Lower lobe of right lung (tissue), 2 donors: ENCODE measurements around the gene GSE1. TPM values are rescaled to one million over a fixed set of nuclear protein-coding genes. Genes with fewer than 3 reads are reported as not detected.

Source experiments
- ATAC-seq, 2 donors: fragments of 200-7000 bp; cut with Tn5 transposase; one replicate each; pipeline ENCODE4 v1.9.1; 2020 to 2022; ENCODE audit warnings: mild to moderate bottlenecking in 2 of 2, moderate library complexity in 2 of 2
- DNase-seq: peaks from one replicate; pipeline ENCODE4 v3.0.0-alpha.2; 2020
- H3K27ac ChIP-seq: fragments of 200-600 bp; one replicate; pipeline ENCODE4 v1.8.0; 2022
- H3K27me3 ChIP-seq: fragments of 200-600 bp; one replicate; pipeline ENCODE4 v1.8.0; 2022; ENCODE audit warnings: low read depth
- H3K36me3 ChIP-seq: fragments of 200-600 bp; one replicate; pipeline ENCODE4 v1.8.0; 2022; ENCODE audit warnings: mild to moderate bottlenecking
- H3K4me1 ChIP-seq: fragments of 200-600 bp; one replicate; pipeline ENCODE4 v1.8.0; 2022
- H3K4me3 ChIP-seq: fragments of 200-600 bp; one replicate; pipeline ENCODE4 v1.8.0; 2022; ENCODE audit warnings: mild to moderate bottlenecking
- H3K9me3 ChIP-seq: fragments of 200-600 bp; one replicate; pipeline ENCODE4 v1.8.0; 2022
- intact Hi-C: fragments of 100-400 bp; cut with DNase I; formaldehyde crosslinking; loops from one replicate; pipeline ENCODE4 v1.11.0; 2022
- total RNA-seq: library from RNA; stranded (reverse); fragmentation: NEBNext Ultra II Directional; extraction: Animal tissue kit (Norgen Biotek cat#: 25700); gene quantifications from one replicate; pipeline ENCODE4 v1.2.1, GENCODE V29; 2021
- TF ChIP-seq, protein P1 (sequence below): fragments of 200-600 bp; IDR thresholded peaks from one replicate; pipeline ENCODE4 v1.8.0; 2022; ENCODE audit warnings: antibody characterized with exemption, mild to moderate bottlenecking
- donor health status: DM: no; HTN: yes; CAD: no; lungs with severe emphysema.

The GSE1 gene
- total RNA-seq, 1 donor from 2014 or later = 85.2 TPM

DNA sequence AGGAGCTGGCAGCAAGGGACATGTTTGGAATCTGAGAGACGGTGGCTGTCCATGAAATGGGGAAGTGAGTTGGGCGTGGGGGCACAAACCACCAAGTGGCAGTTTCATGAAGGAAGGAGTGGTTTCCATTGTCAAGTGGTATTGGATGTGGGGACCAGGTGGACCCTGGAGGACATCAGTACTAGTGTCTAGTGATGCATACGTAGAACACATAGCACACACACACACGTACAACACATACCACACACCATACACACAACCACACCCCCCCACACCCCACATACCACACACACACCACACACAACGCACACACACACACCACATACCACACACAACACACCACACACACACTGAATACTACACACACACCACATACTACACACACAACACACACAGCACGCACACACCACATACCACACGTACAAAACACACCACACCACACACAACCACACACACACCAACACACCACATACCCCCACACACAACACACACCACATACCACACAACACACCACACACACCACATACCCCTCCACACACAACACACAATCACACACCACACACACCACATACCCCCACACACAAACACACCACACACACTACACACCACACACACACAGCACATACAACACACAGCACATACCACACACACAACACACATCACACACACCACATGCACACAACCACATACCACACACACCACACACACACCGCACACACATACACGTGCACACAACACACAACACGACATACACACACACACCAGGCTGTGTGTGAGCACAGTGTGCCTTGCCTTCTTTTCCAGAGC lies 41.1 kb upstream of the GSE1 start:
- peak; percentile 75 for DNase-seq
- intact Hi-C loops = no loop called here
- TF ChIP-seq, protein P1, sequence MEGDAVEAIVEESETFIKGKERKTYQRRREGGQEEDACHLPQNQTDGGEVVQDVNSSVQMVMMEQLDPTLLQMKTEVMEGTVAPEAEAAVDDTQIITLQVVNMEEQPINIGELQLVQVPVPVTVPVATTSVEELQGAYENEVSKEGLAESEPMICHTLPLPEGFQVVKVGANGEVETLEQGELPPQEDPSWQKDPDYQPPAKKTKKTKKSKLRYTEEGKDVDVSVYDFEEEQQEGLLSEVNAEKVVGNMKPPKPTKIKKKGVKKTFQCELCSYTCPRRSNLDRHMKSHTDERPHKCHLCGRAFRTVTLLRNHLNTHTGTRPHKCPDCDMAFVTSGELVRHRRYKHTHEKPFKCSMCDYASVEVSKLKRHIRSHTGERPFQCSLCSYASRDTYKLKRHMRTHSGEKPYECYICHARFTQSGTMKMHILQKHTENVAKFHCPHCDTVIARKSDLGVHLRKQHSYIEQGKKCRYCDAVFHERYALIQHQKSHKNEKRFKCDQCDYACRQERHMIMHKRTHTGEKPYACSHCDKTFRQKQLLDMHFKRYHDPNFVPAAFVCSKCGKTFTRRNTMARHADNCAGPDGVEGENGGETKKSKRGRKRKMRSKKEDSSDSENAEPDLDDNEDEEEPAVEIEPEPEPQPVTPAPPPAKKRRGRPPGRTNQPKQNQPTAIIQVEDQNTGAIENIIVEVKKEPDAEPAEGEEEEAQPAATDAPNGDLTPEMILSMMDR = no peak
- peaks cover 95% of the 10 kb centered on the region for H3K4me1 ChIP-seq
- peak; percentile 13 to 47 for ATAC-seq
- no peaks in the 10 kb centered on the region for H3K36me3 ChIP-seq
- no peak overlapping the region for H3K4me3 ChIP-seq
- peak overlapping the region; percentile 74 for H3K27ac ChIP-seq
- no peaks in the 10 kb centered on the region for H3K27me3 ChIP-seq
- no peaks in the 10 kb centered on the region for H3K9me3 ChIP-seq

DNA sequence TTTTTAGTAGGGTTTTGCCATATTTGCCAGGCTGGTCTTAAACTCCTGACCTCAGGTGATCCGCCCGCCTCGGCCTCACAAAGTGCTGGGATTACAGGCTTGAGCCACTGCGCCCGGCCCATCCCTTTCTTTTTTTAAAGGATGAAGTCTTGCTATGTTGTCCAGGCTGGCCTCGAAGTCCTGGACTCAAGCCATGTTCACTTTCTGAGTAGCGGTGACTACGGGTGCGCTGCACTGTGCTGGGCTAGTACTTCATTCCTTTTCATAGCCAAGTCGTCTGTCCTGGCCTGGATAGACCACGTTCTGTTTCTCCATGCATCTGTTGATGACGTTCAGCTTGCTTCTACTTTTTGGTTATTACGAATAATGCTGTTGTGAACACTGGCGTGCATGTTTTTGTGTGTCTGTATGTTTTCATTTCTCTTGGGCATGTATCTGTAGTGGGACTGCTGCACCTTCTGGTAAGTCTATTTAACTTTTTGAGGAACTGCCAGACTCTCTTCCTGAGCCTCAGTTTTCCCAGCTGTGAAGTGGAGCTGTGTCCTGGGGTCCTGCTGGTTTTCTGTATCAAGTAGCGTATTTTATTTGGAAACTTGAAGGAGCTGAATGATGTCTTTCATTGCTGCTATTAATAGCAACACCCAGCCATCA lies 40.0 kb upstream of the GSE1 start:
- Histone ChIP-seq H3K9me3 (no peaks in the 10 kb centered on the region), H3K36me3 (no peaks in the 10 kb centered on the region), H3K4me1 (peaks cover 95% of the 10 kb centered on the region), H3K4me3 (no peak overlapping the region), H3K27ac (peak overlapping the region; percentile 77), H3K27me3 (no peaks in the 10 kb centered on the region)
- no peak for ATAC-seq
- no peak for DNase-seq
- intact Hi-C loops = no loop called here
- TF ChIP-seq, protein P1 = no peak

DNA sequence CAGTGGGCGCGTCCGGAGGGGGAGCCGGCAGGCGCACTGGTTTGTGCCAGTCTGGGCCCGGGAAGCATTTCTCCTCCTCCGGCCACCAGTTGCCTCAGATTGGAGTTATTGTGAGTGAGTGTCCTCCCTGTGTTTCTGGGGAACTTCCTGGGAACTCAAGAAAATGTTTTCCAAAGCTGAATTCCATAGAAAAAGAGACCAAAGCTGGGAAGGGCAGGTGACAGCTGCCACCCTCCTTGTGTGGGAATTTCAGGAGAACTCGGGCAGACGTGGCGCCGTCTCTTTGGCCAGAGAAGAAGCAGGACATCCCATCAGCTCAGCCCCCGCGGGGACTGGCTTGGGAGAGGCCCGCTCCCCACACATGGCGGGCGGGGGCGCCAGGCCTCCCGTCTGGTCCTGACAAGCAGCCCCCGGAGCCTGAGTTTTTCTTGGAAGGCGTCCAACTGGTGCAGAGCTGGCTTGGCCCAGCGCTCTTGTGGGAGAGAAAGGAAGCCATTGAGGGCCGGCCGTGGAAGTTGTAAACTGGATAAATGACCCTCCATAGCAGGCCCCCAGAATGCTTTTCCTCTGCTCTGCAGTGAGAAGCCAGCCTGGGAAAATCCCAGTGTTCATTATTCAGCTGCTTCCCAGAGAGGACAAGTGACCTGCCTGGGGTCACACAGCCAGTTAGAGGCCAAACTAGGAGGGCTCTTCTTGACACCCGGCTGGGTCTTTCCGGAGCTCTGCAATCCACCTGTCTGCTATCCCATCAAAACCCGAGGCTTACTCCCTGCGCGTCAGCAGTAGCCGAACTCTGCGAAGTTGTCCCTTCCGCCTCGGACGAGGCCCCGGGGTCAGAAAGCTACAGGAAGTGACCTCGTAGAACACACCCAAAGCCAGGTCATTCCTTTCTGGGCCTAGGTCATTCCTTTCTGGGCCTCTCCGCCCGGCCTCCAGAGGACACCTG lies 39.2 kb upstream of the GSE1 start:
- ATAC-seq (no peak), DNase-seq (no peak)
- Histone ChIP-seq H3K4me3 (peak overlapping the region; percentile 24), H3K36me3 (no peaks in the 10 kb centered on the region), H3K4me1 (peaks cover 95% of the 10 kb centered on the region), H3K27ac (peak overlapping the region; percentile 77), H3K9me3 (no peaks in the 10 kb centered on the region), H3K27me3 (no peaks in the 10 kb centered on the region)
- intact Hi-C loops = no loop called here
- TF ChIP-seq, protein P1 = no peak

DNA sequence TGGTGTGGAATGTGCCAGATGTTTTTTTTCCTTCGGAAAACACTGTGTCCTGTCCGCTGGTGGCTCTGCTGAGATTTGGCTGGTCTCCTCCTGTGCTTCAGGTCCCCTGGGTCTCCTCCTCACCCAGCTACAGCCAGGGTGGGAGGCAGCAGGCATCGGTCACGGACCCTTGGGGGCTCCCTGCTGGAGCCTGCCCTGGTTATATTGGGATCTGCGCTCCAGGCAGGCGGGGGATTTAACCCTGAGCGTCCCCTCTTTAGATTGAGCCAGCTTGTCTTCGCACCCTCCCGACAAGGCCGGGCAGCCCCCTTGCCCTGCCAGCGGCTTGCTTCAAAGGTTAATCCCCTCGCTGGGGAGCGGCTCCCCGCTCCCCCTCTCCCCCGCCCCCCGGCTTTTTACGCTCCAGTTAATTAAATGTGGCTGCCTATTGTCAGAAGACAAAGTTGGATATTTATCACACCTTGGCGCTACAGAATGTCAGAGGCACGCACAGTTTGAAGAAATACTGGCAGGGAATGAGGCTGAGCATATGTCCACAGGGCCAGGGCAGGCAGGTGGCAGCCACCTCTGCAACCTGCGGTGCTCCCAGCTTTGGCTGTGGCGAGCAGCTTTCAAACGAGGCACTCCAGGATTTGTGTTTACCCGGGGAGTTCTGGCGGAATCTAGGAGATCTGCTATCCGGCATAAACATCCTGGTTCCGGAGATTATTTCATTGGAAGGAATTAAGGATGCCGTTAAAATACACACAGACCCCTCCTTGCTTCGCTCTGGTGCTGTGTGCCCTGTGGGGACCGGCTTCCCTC lies 38.2 kb upstream of the GSE1 start:
- intact Hi-C loops = no loop called here
- Histone ChIP-seq H3K27ac (peak overlapping the region; percentile 77), H3K4me1 (peaks cover 93% of the 10 kb centered on the region), H3K27me3 (no peaks in the 10 kb centered on the region), H3K36me3 (no peaks in the 10 kb centered on the region), H3K9me3 (no peaks in the 10 kb centered on the region), H3K4me3 (peak overlapping the region; percentile 24)
- no peak for ATAC-seq
- no peak for DNase-seq
- TF ChIP-seq, protein P1 = no peak
